GM18520 (cell line): ENCODE results near the gene PECR.

Experiments used
- ATAC-seq: cut with Tn5 transposase; IDR thresholded peaks from one replicate; pipeline ENCODE4 v1.9.1; 2021; ENCODE audit not compliant: unreplicated experiment

Gene PECR

DNA sequence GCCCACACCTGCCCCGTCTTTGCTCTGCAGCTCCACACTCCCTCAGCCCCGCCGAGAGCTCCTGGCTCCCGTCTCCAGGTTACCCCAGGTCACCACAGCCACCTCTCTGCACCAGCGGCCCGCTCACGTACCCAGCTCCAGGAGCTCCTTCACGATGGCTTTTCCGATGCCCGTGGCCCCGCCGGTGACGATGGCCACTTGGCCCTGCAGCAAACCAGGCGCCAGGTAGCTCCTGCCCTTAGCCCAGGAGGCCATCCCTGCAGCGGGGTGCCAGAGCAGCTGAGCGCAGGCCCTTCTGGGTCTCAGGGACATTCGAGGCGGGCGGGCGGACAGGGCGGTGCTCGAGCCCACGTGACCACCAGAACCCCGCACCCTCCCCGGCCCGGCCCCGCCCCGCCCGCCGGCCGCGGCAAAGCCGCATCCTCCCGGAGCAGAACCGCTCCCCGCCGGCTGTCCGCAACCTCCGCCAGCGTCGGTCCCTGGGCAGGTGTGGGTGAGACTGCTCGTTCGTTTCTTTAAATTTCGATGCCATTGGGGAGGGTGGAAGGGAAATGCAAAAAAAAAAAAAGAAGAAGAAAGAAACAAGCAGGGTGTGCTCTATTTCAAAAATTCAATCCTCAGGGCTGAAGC is at the start of gene PECR, which contains the start of gene TMEM169:
Gene PECR, minus strand, starts transcription at position 323 of the 630 bp plus-strand sequence. Its CDS starts 68 bp downstream, at position 255.
Gene TMEM169, plus strand, starts transcription at position 433 of the 630 bp plus-strand sequence. CDS start 14,045 bp downstream, outside the sequence.
- peak; percentile 80 for ATAC-seq

DNA sequence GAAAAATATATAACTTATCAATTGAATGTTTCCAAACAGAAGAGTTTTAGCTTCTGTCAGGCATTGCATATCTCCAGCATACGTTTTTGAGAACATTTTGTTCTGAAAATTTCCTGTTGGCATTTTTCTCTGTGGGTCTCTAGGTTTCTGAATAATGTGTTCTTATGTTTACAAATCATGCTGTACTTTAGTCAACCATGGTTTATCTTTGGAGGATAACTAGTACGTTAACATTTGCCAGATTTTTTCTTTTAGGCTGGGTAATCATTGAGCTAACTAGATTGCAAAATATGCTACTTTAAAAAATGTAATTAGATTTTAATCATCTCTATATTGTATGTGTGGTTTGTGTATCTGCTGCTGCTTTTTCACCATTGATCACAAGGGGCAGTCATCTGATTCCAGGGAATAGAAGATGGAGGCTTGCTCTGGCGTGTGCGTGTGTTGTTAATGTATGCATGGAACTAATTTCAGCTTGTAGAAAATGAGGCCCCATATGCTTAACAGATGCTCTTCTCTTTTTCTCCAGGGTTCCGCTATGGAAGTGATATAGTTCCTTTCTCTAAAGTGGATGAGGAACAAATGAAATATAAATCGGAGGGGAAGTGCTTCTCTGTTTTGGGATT is 48.9 kb upstream of the PECR start:
- ATAC-seq, result no peak

DNA sequence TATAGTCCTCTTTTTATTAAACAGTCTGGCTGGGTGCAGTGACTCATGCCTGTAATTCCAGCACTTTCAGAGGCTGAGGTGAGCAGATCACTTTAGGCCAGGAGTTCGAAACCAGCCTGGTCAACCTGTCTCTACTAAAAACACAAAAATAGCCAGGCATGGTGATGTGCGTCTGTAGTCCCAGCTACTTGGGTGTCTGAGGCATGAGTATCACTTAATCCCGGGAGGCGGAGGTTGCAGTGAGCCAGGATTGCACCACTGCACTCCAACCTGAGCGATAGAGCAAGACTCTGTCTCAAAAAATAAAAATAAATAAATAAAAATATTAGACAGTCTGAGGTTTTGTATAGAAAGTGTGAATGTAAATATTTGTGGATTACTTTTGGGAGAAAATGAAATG is 45.3 kb upstream of the PECR start:
- ATAC-seq, result no peak

DNA sequence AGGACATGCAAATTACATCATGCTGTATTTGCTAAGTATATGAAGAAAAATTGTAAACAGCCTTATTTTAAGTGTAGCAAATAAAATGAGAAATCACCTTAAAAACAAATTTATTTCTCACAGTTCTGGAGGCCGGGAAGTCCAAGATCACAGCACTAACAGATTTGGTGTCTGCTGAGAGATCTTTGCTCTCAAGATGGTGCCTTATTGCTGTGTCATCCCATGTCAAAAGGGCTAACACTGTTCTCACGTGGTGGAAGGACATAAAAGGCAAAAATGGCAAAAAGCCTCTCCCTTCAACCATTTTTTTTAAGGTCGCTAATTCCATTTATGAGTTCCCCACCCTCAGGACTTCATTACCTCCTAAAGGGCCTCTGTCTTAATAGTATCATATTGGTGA is 39.6 kb upstream of the PECR start:
- no peak for ATAC-seq

DNA sequence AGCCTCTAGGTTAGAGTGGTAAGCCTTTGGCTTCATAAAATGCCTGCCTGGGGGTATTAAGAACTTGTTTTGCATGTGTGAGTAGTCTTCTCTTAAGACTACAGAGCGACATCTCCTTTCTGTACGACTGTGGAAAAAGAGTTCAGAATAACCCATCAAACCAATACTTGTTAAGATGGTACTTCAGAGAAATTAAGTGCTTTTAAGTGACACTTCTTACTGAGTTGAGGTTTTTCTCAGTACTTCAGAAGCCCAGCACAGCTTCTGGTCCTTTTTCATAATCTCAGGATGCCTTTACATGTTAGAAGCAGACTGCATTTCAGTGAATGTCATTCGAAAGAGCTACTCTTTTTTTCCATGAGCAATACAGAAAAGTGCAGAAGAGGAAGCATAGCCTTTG is 38.4 kb upstream of the PECR start:
- no peak for ATAC-seq

DNA sequence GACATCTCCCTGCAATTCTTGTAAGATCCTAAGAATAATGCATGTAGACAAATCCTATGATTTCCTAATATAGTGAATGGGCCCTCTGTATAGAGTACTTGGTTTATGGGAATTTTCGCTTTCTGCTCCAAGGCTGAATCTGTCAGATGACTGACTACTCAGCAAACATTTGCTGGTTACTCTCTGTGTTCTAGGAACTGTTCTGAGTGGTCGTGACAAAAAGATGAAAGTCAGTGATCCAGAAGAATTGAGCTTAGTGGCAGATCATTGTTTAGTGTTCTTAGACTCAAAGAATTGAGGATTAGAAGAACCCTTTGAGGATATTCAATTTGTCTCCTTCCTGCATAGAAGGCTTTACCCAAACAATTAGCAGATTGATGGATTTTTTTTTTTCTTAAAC is 37.5 kb upstream of the PECR start:
- ATAC-seq, result no peak

DNA sequence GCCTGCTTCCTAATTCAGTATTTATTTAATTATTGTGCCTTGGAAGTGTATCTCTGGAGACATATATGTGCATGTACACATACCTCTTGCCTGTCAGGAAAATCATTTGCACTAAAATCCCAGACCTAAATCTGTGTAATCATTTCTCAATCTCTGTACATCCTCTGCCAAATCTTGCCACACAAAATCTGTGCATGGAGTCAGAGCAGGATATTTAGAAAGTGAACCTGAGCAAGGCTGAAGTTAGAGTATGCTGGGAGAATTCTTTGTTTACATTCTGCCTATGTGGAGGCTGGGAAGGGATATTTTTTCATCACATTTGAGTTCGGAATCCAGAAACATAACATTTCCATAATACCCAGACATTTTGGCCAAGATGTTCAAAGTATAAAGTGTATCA is 36.9 kb upstream of the PECR start:
- ATAC-seq, result no peak

DNA sequence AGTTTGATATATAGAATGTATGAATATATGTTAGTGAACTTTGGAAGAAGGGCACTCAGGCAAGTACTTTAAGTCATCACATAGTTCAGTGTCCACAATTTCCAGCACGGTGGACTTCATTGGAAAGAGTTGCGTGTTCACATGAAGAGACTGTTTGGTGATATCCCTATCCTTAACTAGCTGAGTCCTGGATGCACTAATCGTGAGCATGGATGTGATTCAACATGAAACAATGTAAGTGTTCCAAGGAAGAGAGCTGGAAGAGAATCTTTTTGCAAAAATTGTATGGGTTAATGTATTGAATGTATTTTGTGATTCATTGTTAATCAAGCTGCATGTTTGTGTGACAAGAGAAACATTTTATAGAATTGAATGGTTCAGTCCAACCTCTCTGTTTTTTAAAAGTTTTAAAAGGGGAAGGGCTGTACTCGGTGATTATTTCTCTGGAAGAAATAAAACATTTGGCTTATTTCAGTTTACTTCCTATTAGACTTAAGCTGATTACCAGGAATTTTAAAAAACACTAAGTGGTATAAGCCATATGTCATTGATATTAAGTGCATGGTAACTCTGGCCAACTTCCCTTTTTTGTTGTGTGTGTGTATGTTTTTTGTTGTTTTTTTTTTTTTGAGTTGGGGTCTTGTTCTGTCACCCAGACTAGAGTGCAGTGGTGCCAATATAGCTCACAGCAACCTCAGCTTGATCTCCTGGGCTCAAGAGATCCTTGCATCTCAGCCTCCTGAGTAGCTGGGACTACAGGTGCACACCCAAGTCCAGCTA is 36.1 kb upstream of the PECR start:
- ATAC-seq, result no peak

DNA sequence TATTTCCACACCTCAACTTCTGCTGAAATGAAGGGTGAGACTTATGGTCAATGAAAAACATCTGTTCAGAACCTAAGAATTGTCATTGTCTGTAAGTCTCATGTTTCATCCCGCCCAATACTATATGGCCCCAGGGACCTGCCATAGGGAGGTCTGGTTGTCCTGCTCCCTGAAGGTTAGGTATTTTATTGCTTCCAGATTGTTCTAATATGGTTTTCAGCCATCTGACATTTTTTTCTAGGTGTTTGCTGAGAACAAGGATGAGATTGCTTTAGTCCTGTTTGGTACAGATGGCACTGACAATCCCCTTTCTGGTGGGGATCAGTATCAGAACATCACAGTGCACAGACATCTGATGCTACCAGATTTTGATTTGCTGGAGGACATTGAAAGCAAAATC is 34.8 kb upstream of the PECR start:
- ATAC-seq, result no peak

DNA sequence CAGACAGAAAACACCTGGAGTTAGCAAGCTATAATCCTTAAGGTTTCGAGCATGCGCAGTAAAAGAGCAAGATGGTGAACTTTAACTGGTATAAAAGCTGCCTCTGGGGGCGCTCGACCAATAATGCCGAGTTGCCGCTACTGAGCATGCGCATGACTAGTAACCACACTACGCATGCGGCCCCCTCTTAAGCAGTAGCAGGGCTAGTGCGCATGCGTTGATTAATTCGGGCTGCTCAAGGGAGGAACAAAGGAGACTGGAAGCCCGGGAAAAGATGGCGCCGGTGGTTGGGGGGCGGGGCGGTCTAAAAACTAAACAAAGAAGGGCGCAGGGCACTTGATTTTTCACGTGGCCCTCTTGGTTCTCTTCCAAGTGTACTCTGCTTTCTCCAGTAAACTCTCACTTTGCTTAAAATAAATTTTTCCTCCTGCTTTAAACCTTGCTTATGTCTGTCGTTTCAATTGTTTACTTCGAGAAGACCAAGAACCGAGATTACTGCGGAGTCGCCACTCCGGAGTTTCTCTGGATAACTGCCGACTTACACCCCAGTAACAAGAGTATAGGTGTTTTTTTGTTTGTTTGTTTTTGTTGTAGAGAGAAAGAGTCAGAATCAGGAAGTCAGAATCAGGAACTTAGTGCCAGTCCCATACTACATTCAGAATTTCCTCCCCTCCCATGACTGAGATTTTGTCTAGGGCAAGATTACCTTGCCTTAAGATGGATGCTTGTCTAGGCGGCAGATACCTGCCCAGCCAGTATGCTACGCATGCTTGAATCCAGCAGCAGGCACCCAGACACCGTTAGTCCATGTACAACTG is 33.3 kb upstream of the PECR start:
- peak; percentile 31 for ATAC-seq

DNA sequence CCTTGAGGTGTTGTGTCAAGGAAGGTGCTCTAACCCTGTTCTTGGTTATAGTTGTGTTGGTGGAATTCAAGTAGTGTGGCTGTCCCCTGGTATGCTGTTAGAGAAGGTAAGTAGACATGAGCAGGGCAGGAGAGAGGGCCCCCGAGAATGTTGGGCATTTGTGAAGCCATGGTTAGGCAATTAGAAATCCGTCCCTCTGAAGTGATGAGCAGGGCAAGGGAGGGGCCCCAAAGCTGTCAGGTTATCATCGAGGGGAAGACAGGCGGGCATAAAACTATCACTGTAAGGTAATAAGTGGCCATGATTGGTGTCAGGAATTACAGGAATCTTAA is 32.7 kb upstream of the PECR start:
- ATAC-seq, result peak; percentile 1

DNA sequence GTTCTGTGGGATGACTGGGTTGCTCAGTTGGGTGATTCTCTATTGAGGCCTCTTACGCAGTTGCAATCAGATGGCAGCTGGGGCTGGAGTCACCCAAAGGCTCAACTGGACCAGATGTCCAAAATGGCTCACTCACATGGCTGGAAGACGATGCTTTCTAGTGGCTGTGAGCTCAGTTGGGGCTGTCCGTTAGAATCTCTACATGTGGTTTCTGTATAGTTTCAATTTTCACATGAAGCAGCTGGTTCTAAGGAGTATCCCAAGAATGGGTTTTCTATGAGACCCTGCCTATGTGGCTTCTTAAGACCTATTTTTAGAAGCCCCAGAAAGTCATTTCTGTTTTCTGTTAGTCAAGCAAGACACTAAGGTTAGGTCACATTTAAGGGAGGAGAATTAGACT is 32.0 kb upstream of the PECR start:
- peak; percentile 38 for ATAC-seq

DNA sequence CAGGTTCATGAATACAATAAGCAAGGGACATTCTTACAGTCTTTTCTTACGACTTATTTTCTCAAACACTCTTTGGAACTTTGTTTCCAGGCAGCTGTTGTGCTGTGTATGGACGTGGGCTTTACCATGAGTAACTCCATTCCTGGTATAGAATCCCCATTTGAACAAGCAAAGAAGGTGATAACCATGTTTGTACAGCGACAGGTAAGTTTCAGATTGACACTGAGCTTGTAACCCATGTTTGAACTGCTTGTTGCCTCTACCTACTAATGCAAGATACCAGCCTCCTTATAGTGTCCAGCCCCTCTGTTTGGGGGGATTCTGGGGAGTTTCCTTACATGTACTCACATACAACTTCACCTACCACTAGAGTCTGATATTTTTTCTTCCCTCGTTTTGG is 31.3 kb upstream of the PECR start:
- no peak for ATAC-seq

DNA sequence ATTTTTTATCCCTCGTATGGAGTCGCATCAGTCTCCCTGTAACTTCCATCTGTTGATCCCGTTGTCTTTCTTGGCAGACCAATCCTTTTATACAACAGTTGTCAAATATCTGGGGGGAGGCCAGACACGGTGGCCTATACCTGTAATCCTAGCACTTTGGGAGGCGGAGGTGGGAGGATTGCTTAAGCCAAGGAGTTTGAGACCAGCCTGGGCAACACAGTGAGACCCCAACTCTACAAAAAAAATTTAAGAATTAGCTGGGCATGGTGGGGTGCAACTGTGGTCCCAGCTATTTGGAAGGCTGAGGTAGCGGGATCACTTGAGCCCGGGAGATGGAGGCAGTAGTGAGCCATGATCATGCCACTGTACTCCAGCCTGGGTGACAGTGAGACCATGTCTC is 29.5 kb upstream of the PECR start:
- ATAC-seq, result no peak

DNA sequence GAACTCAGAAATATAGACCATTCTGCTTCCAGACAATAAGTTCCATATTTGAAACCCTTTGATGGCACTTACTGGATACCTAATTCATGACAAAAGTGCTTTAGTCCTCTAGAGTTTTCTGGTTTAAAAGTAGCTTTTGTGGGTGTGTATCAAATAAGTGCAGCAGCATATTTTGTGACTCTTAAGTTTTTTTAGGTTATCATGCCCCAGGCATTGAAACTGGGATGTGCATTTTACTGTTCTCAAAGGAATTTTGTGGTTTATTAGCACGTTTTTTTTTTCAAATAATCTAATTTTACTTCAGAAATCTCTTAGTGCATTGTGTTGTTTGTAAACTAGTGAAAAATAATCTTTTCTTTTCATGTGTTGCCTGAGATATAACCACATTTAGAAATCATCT is 29.0 kb upstream of the PECR start:
- ATAC-seq, result no peak

DNA sequence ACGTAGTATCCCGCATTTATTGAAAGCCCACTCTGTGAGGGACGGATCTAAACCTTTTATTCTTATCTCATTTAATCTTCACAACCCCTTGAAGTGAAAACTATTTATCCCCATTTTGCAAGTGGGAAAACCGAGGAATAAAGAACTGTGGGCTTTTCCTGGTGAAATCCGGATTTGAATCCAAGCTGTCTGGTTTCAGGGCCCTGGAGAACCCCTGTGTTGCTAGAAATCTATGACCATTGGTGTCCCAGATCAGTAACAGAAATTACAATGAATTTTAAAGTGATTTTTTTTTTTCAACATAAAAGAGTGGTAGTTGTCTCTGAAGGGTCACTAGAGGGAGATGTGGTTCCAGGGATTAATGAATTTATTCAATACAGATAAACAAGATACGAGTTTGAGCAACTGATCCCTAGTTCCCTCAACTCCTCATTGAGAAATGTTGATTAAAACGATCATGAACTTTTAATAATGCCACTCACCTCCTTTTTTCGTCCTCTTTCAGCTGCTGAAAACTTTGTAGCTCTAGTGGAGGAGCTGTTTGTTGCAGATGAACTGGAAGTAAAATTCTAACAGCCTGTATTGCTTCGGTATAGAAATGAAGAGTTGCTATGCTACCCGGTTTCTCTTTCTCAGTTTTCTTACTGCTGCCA is 28.5 kb upstream of the PECR start:
- no peak for ATAC-seq

DNA sequence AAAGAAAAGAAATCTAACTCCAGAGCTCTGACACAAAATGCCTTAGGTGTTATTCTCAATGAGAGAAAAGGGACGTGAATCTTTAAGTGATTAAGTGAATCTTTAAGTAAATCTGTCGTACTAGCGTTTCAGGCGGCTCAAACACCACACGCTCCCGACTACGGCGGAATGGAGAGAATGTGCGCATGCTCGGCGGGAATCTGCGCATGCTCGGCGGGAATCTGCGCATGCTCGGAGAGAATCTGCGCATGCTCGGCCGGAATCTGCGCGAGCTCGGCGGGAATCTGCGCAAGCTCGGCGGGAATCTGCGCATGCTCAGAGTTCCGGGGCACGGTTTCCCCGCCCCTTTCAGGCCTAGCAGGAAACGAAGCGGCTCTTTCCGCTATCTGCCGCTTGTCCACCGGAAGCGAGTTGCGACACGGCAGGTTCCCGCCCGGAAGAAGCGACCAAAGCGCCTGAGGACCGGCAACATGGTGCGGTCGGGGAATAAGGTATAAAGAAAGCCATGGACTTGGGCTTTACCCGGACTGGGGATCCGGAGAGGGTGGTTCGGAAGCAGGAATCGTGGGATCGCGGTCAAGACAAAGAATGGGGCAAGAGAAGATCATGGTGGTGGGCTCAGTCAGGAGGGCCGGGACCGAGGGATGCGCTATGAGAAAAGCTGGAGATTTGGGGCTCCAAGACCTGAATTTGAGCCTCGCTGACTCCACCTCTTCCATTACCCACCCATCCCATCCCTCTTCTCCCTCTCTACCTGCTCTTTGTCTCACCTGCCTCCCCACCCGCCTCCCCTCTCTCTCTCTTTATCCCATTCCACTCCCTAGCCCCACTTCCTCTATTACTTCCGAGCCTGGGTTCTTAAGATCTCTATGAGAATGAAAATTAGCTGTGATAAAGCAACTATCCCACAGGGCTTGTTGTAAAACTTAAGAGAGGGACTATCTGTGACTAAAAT is 27.6 kb upstream of the PECR start, which contains the start of gene XRCC5:
Gene XRCC5, plus strand, starts transcription at position 382 of the 955 bp plus-strand sequence. Its CDS starts 89 bp downstream, at position 471.
- peak; percentile 45 for ATAC-seq

DNA sequence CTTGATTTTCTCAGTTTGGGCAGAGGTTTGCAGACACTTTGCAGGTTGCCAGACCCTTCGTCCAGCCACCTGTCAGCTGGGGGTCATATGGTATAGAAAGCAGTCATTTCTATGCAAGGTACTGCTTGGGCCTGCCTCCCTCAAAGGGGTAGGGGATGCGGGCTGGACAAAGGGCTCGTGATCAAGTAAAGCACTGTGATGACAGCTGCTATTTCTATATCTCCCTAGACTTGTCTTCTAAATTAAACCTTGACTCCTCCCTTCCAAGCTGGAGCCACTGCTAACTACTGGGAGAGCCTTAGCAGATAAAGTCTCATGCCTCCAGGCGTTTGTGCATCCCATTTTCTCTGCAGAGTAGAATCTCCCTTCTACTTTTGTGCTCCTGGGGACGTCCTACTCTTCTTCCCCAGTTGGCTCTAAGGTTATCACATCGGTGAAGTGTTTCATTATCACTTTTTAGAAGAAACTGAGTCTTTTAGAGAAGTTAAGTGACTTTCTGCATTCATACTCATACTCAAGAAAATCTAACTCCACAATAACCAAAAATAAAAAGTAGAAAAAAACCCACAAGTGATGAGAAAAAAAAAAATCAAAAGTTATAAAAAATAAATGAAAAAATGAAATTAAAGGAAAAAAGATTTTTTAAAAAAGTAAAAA is 26.8 kb upstream of the PECR start:
- no peak for ATAC-seq

DNA sequence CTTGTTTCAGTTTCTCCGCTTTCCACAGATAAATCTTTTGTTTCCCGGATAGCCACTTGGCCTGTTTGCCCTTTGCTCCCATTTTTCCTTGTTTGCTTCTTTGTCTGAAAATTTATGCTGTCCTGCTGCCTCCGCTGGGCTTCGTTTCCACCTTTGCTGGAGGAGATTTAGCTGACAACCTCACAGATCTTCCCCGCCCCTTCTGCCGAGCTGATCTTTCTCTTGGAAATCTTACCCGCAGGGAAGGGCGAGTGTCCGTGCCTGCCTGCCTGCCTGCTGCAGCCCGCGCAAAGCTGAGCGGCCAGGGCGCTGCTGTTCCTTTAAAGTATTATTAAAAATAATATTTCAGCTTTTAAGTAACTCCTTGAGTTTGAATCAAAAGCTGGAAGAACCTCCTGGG is 26.2 kb upstream of the PECR start:
- no peak for ATAC-seq
